Measurements from ENCODE around the gene RBM23.
A peak's percentile ranks its signal among the peaks of the same experiment; 100 is the strongest.
"Not testable (repeated sequence)": the region's sequence is repeated elsewhere in the genome, so short reads cannot be mapped to it uniquely, and the experiment has no call there.

The RBM23 gene

DNA sequence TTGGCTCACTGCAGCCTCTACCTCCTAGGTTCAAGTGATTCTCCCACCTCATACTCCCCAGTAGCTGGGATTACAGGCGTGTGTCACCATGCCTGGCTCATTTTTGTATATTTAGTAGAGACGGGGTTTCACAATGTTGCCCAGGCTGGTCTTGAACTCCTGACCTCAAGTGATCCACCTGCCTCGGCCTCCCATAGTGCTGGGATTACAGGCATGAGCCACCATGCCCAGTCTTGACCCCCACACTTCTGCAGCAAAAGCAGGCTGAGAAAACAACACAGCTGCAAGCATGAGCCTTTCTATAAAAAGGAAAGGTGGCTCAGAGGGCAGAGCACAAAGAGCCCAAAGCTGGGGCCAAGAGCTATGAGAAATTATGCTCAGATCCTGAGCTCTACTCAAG, 58.6 kb downstream of the RBM23 start:
- H3K9me3 ChIP-seq (ENCODE audit: insufficient read depth, low read depth, low read length); H3K27me3 ChIP-seq (ENCODE audit: insufficient read depth, low read length); H3K4me3 ChIP-seq (ENCODE audit: low read length); H3K4me1 ChIP-seq (ENCODE audit: insufficient read depth, low read length); H3K27ac ChIP-seq (ENCODE audit: low read depth, low read length); H3K9ac ChIP-seq (ENCODE audit: low read depth, low read length); H3K36me3 ChIP-seq (ENCODE audit: insufficient read depth, low read length): not testable (repeated sequence)
- WGBS, result 79% methylated on average over 3 of the region's 3 CpGs

DNA sequence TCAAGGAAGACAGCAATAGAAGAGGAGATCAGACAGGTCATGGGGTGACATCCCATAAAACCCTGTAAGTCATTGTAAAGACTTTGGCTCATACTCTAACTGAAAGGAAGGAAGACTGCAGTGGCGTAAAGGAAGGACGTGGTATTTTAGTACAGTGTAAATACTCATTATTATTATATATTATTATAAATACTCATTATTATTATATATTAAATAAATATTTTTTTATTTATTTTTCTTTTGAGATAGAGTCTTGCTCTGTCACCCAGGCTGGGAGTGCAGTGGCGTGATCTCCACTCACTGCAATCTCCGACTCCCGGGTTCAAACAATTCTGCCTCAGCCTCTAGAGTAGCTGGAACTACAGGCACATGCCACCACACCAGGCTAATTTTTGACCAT, 62.5 kb downstream of the RBM23 start:
- H3K27me3 ChIP-seq (ENCODE audit: insufficient read depth, low read length), result no peaks in the 10 kb centered on the region
- no peak overlapping the region for H3K4me3 ChIP-seq (ENCODE audit: low read length)
- peaks cover 4% of the 10 kb centered on the region; the same call in 1 of the 2 replicates for H3K4me1 ChIP-seq (ENCODE audit: insufficient read depth, low read length)
- 0 out of 2 replicates have a peak, but pooled peaks cover 2% of the 10 kb centered on the region for H3K9me3 ChIP-seq (ENCODE audit: insufficient read depth, low read depth, low read length)
- H3K9ac ChIP-seq (ENCODE audit: low read depth, low read length), result no peak overlapping the region
- H3K27ac ChIP-seq (ENCODE audit: low read depth, low read length), result no peak overlapping the region
- 93% methylated on average over 3 of the region's 5 CpGs for WGBS
- no peaks in the 10 kb centered on the region for H3K36me3 ChIP-seq (ENCODE audit: insufficient read depth, low read length)

DNA sequence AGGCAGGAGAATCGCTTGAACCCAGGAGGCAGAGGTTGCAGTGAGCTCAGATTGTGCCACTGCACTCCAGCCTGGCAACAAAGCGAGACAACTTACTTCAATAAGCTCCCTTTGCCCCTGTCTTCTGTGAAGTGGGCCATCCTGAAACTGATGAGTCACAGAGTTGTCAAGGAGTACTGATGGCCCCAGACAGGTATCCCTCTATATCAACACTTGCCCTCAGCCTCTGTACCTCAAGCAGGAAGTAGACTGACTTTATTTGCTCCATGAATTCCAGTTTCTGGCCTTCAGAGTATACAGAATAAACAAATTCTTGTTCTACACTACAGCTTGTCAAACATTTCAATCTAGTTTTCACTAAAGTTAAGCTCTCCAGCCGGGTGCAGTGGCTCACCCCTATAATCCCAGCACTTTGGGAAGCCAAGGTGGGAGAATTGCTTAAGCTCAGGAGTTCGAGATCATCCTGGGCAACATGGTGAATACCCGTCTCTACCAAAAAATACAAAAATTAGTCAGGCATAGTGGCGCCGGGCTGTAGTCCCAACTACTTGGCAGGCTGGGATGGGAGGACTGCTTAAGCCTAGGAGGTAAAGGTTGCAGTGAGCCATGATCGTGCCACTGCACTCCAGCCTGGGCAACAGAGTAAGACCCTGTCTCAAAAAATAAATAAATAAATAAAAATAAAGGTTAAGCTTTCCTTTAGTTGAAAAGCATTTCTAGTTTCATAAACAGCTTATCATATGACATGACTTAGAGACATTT, 63.8 kb downstream of the RBM23 start:
- 93% methylated on average over 8 of the region's 8 CpGs for WGBS
- H3K4me3 ChIP-seq (ENCODE audit: low read length), result no peak overlapping the region
- no peak overlapping the region for H3K27ac ChIP-seq (ENCODE audit: low read depth, low read length)
- peaks cover 4% of the 10 kb centered on the region; the same call in 1 of the 2 replicates for H3K4me1 ChIP-seq (ENCODE audit: insufficient read depth, low read length)
- H3K36me3 ChIP-seq (ENCODE audit: insufficient read depth, low read length), result no peaks in the 10 kb centered on the region
- no peak overlapping the region for H3K9ac ChIP-seq (ENCODE audit: low read depth, low read length)
- H3K27me3 ChIP-seq (ENCODE audit: insufficient read depth, low read length), result no peaks in the 10 kb centered on the region
- H3K9me3 ChIP-seq (ENCODE audit: insufficient read depth, low read depth, low read length), result 0 out of 2 replicates have a peak, but pooled peaks cover 2% of the 10 kb centered on the region

GRCh38 chr14:22854296-22854695, 64.7 kb downstream of the RBM23 start:
- not testable (repeated sequence) for H3K27ac ChIP-seq (ENCODE audit: low read depth, low read length); H3K36me3 ChIP-seq (ENCODE audit: insufficient read depth, low read length); H3K4me1 ChIP-seq (ENCODE audit: insufficient read depth, low read length); H3K27me3 ChIP-seq (ENCODE audit: insufficient read depth, low read length); H3K9me3 ChIP-seq (ENCODE audit: insufficient read depth, low read depth, low read length); H3K9ac ChIP-seq (ENCODE audit: low read depth, low read length); H3K4me3 ChIP-seq (ENCODE audit: low read length)
- WGBS, result 95% methylated on average over 11 of the region's 11 CpGs

DNA sequence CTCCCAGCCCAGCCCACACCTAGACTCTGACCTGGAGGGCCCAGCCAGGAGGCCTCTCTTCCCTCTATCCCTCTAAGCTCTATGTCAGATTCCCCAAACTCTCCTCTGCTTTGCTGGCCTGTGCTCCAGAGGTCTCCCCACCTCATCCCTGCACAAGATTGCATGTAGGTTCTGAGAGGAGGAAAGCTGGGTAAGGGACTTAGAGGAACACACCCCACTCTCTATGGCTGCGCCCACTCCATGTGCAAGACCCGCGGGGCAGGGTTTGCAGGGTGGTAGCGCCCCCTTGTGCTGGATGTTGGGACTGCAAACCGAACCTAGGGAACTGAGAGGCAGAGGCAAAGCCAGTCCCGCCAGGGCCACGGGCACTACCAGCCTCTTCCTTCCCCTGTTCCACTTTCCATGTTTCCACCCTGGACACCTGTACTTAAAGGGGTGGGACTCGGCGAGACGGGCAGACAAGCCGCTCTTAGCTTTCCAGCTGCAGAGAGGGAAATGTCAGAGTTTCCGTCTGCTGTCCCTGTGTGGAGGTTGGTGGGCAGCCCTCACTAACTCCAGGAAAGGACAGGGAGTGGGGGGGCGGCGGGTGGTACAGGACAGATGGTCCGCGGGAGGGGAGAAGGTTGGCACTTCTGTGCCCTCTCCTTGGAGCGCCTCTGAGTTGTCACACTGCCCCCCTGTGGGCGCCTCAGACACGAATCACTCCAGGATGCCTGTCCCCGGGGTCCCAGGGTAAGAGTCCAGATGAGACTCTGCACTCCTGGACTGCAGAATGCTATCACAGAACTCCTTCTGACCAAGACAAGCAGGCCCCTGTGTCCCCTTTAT, 65.8 kb downstream of the RBM23 start:
- 0 out of 2 replicates have a peak, but pooled peaks cover 2% of the 10 kb centered on the region for H3K9me3 ChIP-seq (ENCODE audit: insufficient read depth, low read depth, low read length)
- peak overlapping the region; percentile 58 for H3K9ac ChIP-seq (ENCODE audit: low read depth, low read length)
- 7% methylated on average over 20 of the region's 20 CpGs for WGBS
- no peak overlapping the region for H3K27ac ChIP-seq (ENCODE audit: low read depth, low read length)
- peaks cover 18% of the 10 kb centered on the region for H3K4me1 ChIP-seq (ENCODE audit: insufficient read depth, low read length)
- peak overlapping the region; percentile 52 for H3K4me3 ChIP-seq (ENCODE audit: low read length)
- H3K36me3 ChIP-seq (ENCODE audit: insufficient read depth, low read length), result no peaks in the 10 kb centered on the region
- no peaks in the 10 kb centered on the region for H3K27me3 ChIP-seq (ENCODE audit: insufficient read depth, low read length)

GRCh38 chr14:22852599-22852939, 66.4 kb downstream of the RBM23 start:
- WGBS, result no CpG with 5 or more reads among the region's 2 CpGs

DNA sequence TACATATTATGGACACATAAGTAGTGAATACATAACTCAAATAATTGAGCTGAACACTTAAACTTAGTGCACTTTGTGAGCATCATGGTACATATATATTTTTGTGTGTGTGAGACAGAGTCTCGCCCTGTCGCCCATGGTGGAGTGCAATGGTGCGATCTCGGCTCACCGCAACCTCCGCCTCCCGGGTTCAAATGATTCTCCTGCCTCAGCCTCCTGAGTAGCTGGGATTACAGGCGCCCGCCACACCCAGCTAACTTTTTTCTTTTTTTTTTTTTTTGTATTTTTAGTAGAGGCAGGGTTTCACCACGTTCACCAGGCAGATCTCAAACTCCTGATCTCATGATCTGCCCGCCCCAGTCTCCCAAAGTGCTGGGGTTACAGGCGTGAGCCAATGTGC, 66.8 kb downstream of the RBM23 start:
- H3K36me3 ChIP-seq (ENCODE audit: insufficient read depth, low read length); H3K27ac ChIP-seq (ENCODE audit: low read depth, low read length); H3K4me3 ChIP-seq (ENCODE audit: low read length); H3K9me3 ChIP-seq (ENCODE audit: insufficient read depth, low read depth, low read length); H3K9ac ChIP-seq (ENCODE audit: low read depth, low read length); H3K27me3 ChIP-seq (ENCODE audit: insufficient read depth, low read length): not testable (repeated sequence)
- H3K4me1 ChIP-seq (ENCODE audit: insufficient read depth, low read length), result peaks cover 24% of the 10 kb centered on the region
- 86% methylated on average over 10 of the region's 12 CpGs for WGBS

More at GRCh38 chr14:22852599-22852939, 66.4 kb downstream of the RBM23 start:
- 0 out of 2 replicates have a peak, but pooled peaks cover 2% of the 10 kb centered on the region for H3K9me3 ChIP-seq (ENCODE audit: insufficient read depth, low read depth, low read length)
- no peaks in the 10 kb centered on the region for H3K36me3 ChIP-seq (ENCODE audit: insufficient read depth, low read length)
- H3K27ac ChIP-seq (ENCODE audit: low read depth, low read length), result no peak overlapping the region
- 0 out of 2 replicates have a peak overlapping the region, but pooled peaks have one; percentile 6 for H3K9ac ChIP-seq (ENCODE audit: low read depth, low read length)
- no peak overlapping the region for H3K4me3 ChIP-seq (ENCODE audit: low read length)
- H3K27me3 ChIP-seq (ENCODE audit: insufficient read depth, low read length), result no peaks in the 10 kb centered on the region
- peaks cover 24% of the 10 kb centered on the region for H3K4me1 ChIP-seq (ENCODE audit: insufficient read depth, low read length)

DNA sequence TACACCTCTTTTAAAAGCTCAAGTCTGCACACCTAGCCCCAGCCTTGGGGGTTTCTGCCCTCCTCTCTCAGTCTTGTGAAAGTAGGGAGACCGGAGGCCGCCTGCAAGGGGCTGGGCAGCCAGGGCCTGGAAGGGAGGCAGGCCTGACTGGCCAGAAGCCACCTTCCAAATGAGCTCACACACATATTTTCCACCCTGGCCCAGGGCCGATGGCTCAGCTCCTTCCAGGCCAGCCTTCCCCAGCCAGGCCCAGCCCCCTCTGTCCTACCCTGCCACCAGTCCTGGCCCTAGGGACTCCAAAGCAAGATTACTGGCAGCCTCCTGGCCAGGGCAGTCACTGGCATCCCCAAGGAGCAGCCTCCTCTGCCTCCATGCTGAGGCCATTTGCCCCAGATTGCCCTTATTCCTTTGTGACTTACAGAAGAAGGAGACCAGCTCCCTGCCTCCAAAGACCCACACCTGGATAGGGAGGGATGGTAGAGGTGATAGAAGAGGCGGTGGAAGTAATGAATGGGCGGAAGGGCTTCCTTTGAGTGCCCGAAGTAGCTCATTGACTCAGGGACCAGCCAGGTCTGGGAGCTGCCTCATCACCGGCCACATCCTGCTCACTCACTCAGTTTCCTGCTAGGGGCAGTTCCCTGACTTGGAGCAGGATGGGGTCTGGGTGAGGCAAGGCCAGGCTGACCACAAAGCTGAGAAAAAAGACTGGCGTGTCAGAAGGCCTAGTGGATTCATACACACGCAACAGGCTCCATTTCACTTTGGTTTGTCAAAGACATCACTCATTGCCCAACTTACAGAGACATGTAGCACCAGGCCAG, 67.8 kb downstream of the RBM23 start:
- 88% methylated on average over 9 of the region's 9 CpGs for WGBS
- Histone ChIP-seq H3K4me3 (ENCODE audit: low read length) (no peak overlapping the region), H3K36me3 (ENCODE audit: insufficient read depth, low read length) (0 out of 2 replicates have a peak, but pooled peaks cover 4% of the 10 kb centered on the region), H3K9ac (ENCODE audit: low read depth, low read length) (no peak overlapping the region), H3K27me3 (ENCODE audit: insufficient read depth, low read length) (no peaks in the 10 kb centered on the region), H3K27ac (ENCODE audit: low read depth, low read length) (no peak overlapping the region), H3K9me3 (ENCODE audit: insufficient read depth, low read depth, low read length) (no peaks in the 10 kb centered on the region), H3K4me1 (ENCODE audit: insufficient read depth, low read length) (peaks cover 24% of the 10 kb centered on the region)

- Histone ChIP-seq H3K27ac (ENCODE audit: low read depth, low read length) (no peak overlapping the region), H3K4me1 (ENCODE audit: insufficient read depth, low read length) (peaks cover 24% of the 10 kb centered on the region)
- 78% methylated on average over 16 of the region's 19 CpGs for WGBS
These were observed 69.6 kb downstream of the RBM23 start for GRCh38 chr14:22849212-22849819.

DNA sequence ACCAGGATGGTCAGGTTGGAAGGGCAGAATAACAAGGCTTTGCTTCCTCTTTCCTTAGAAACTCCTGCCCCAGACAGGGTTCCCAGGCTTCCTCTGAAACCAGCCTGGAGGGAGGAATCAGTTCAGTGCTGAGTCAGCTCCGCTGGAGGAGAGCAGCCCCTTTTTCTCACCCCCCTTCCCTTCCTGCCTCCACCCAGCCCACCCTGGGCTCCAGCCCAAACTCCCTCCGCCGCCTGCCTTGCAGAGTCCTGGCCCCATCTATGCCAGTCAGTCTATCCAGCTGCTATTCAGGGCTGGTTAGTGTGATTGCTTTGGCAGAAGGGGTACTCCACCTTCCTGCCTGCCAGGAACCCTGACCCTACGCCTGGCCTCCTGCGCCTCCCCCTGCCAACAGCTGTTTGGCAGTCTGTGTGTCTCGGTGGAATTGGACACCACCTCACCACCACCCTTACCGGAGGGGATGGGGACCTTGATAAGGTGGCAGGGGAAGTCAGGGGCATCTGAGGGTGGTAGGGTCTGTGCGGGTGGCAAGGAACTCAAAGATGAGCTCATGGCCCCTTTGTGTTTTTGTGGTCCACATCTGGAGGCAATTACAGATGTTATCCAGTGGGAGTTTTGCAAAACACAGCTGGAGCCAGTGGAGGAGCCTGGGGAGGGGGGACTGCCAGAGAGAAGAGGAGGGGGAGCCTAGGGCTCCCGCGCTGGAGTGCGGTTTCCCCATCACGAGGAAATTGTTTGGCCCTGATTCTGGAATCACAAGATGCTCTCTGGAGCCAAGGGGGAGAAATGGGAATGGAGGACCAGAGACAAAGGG, 70.4 kb downstream of the RBM23 start:
- no peaks in the 10 kb centered on the region for H3K27me3 ChIP-seq (ENCODE audit: insufficient read depth, low read length)
- peaks cover 27% of the 10 kb centered on the region for H3K36me3 ChIP-seq (ENCODE audit: insufficient read depth, low read length)
- 0 out of 2 replicates have a peak overlapping the region, but pooled peaks have one; percentile 0 for H3K9ac ChIP-seq (ENCODE audit: low read depth, low read length)
- 67% methylated on average over 11 of the region's 12 CpGs for WGBS
- H3K27ac ChIP-seq (ENCODE audit: low read depth, low read length), result 0 out of 2 replicates have a peak overlapping the region, but pooled peaks have one; percentile 16
- peaks cover 24% of the 10 kb centered on the region for H3K4me1 ChIP-seq (ENCODE audit: insufficient read depth, low read length)
- no peaks in the 10 kb centered on the region for H3K9me3 ChIP-seq (ENCODE audit: insufficient read depth, low read depth, low read length)
- H3K4me3 ChIP-seq (ENCODE audit: low read length), result no peak overlapping the region

More at GRCh38 chr14:22849212-22849819, 69.6 kb downstream of the RBM23 start:
- Histone ChIP-seq H3K36me3 (ENCODE audit: insufficient read depth, low read length) (peaks cover 20% of the 10 kb centered on the region), H3K4me3 (ENCODE audit: low read length) (no peak overlapping the region), H3K9me3 (ENCODE audit: insufficient read depth, low read depth, low read length) (no peaks in the 10 kb centered on the region), H3K9ac (ENCODE audit: low read depth, low read length) (no peak overlapping the region), H3K27me3 (ENCODE audit: insufficient read depth, low read length) (no peaks in the 10 kb centered on the region)

All from HUES64 (cell line).